GM21390 (cell line): ENCODE measurements around the gene TOP3B.

Source experiments
- ATAC-seq: cut with Tn5 transposase; IDR thresholded peaks from one replicate; pipeline ENCODE4 v1.9.1; 2021; ENCODE audit not compliant: unreplicated experiment

TOP3B gene

GRCh38 chr22:21963286-21963685 is 19.3 kb downstream of the TOP3B start:
- no peak for ATAC-seq

- ATAC-seq: no peak
These were observed 20.0 kb downstream of the TOP3B start for GRCh38 chr22:21962655-21962949.

DNA sequence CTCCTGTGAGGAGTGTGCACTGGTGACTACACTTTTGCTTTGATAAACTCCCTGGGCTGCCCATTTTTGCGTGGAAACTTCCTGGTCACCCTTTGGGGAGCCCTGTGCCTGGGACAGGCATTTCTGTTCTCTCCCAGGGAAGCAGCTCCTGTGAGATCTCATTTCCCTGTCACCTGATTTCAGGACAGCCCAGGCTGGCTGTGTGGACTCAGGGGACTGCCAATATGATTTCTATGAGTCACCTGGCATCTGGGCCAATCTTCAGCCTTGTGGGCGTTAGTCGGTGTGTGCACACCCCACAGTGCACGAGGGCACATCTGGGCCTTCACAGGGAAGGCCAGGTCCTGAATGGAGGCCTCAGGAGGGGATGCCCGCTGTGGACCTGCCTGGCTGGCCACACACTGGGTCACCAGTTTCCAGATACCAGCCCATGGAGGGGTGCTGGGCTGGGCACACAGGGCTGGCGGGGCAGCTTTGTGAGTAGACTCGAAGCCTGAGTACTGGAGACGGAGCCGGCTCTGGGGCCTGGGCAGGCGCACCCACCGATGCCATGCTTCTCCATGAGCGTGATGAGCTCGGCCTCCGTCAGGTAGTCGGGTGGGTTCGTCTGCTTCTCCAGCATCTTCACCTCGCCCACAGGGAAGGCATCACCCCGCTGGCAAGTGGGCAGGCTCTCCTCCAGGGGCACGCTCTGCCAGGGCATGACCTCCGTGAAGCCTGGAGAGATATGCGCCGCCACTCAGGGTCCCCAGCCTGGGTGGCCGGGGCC is 20.5 kb downstream of the TOP3B start:
- no peak for ATAC-seq

DNA sequence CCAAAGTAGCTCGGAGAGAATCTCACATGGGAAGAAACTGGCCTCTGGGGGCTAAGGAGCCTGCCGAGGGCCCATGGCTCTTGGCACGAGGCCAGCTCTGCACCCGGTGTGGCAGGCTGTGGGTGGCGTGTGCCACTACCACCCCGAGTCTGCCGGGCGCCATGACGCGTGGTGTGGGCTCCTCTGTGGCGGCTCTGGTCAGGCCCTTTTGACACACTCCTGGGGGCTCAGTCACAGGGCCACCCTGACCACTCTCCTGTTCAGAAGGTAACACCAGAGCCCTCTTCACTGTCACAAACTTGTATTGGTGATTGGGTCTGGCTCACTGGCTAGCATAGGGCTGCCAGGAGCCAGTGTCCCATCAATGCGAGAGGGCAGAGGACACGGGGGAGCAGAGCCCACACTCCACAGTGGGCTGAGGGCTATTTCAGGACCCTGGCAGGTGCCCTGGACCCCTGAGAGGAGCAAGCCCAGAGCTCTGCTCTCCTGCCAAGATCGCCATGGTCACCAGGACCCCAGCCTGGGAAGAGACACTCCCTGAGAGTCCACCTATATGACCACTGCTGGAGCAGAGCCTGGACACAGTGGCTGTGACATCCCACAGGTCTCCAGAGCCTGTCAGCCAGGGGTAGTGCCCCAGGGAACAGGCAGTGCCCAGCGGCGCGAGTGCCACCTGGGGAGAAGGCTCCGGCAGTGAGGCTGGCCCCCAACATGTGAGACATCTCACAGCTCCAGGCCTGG is 21.3 kb downstream of the TOP3B start:
- no peak for ATAC-seq

DNA sequence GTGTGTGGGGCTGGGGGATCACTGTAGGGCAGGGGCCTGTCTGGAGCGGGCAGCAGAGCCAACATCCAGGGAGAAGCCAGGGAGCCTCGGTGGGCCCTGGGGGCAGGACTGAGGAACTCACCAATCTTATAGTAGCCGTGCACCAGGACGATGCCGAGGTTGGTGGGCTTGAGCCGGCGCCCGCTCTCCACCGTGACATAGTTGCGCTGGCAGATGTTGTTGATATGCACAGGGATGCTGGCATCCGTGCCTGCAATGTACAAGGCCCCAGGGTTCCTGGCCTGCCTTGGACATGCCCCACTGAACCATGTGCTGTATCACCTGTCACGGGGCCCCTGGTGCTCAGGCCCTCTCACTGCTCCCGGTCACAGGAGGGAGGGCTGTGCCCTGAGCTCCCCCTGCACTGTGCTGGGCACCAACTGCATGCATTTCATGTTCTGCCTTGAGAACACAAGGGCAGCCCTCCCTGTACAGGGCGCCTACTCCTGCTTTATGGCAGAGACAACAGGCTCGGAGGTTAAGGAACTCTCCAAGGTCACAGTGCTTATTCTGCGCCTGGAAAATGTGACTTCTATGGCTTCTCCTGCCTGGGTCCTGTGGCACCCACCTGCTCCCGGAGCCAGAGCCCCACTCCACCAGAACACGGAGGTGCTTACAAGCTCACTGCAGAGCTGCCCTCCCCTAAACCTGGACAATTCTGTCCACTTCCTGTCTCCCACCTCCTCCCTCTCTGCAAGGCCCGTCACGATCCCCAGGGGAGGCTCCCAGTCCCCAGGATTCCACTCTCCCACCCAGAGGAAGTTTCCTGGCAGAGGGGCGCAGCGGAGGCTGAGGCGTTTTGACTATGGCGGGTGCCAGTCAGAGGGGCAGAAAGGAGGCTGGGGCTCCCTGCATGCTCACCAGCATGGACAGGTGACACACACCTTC is 22.1 kb downstream of the TOP3B start:
- no peak for ATAC-seq

DNA sequence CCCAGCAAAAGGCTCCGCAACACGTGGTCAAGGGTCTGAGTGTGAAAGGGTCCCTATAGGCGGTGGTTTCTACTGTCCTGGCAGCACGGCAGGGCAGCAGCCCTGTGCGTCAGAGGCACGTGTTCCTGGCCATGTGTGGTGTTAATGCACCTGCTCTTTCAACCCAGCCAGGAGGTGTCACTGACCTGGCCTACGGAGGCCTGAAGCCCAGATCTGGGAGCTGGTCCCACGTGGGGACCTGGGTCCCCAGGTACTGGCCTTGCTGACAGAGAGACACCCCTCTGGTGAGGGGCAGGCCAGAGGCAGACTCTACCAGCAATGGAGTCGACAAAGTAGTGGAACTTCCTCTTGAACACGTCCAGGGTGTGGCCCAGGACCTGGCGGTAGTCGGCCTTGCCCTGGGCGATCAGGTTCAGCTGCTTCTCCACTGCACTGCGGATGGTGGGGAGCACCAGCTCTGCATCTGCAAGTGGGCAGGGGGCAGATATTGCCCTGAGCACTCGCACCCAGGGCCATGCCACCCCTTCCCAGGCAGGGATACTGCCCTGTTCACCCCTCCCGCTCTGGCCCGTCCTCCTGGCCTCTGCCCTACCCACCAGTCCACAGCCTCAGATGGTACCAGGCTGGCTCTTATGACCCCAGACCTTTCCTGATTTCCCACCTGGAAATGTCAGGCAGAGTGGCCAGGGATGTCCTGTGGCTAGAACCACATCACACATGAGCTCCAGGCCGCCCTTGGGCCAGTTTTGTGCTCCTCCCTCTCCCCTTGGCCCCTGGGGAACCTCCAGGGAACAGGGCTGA is 23.1 kb downstream of the TOP3B start:
- ATAC-seq: no peak

- ATAC-seq: no peak
These were observed 24.0 kb downstream of the TOP3B start for GRCh38 chr22:21958360-21959273.

DNA sequence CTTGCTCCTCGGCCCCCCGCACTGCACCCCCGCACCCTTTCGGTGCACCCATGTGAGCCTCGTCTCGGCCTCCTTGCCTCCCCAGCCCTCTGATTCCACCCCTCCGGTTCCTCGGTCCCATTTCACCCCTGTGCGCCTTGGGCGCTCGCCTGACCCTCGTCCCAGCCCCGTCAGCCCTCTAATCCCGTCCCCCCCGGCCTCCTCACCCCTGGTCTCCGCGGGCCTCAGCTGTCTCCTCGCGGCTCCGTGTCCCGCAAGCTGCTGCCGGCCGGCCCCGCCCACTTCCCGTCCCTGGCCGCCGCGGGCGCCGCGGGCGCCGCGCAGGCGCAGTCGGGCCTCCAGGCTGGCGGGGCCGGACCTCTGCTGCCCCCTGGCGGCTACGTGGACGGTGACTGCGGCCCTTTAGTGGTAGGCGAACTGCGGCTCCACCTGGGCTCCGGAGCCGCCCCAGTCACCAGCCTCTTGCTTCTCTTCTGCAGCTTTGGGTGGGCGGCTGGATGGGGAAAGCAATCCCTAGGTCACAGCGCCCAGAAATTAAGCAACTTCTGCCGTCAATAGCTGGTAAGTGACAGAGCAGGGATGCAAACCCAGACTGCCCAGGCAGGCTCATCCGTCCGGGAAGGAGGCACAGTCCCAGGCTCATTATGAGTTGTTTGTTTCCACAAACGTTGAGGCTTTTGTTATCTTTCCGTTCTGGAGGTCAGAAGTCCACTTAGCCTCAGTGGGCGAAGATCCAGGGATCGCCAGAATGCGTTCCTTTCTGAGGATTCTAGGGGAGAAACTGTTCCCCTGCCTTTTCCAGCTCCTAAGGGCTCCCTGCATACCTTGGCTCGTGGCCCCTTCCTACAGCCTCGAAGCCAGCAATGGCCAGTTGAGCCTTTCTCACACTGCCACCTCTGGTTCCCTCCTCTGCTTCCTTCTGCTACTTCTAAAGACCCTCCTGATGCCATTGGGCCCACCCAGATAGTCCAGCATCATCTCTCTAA is 29.7 kb downstream of the TOP3B start, which contains the start of gene PPM1F:
TSS of gene PPM1F (minus strand) at position 263 of the 986 bp plus-strand sequence. CDS start 6,800 bp downstream, outside the sequence.
- ATAC-seq: peak; percentile 61

DNA sequence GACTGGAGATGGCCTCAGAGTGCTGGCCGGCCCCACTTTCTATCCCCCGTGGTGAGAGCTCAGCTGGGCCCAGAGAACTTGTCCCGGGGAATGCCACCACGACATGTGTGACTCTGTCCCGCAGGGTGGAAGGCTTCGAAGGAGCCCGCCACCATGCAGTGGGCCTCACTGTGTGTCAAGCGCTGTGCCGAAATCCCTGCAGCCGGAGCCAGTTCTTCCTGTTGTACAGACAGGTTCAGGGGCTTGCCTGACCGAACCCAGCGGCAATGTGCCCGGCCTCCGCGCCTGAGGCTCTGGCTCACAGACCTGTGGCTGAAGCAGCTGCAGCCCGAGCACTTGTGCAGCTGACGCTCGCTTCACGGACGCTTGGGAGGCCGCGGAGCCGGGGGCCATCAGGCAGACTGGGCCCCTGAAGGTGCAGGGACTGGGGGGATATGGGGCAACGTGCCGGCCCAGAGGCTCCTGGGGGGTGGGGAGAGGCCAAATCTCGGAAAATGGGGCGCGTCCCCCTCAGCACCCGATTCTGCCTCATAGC is 30.6 kb downstream of the TOP3B start:
- no peak for ATAC-seq

GRCh38 chr22:21951062-21951461 is 31.5 kb downstream of the TOP3B start:
- ATAC-seq: no peak

DNA sequence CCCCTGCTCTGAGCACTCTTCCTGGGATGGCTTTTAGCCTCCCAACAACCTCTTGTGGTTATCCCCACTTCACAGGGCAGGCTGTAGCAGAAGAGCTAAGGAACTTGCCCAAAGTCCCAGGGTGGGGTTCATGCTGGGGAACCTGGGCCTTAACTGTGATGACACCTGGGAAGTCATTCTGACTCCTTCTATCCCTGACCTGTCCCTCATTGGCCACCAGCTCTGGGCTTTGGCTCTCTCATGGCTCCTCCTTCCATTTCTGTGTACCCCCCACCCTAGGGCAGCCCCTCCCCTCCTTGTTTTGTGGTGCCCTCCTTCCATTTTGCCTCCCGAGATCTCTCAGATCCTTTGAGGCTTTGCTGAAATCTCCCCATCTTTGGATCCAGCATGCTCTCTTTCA is 32.6 kb downstream of the TOP3B start:
- ATAC-seq: no peak

GRCh38 chr22:21949569-21949918 is 33.0 kb downstream of the TOP3B start:
- no peak for ATAC-seq

- no peak for ATAC-seq
These were observed 33.6 kb downstream of the TOP3B start for GRCh38 chr22:21948824-21949568.

DNA sequence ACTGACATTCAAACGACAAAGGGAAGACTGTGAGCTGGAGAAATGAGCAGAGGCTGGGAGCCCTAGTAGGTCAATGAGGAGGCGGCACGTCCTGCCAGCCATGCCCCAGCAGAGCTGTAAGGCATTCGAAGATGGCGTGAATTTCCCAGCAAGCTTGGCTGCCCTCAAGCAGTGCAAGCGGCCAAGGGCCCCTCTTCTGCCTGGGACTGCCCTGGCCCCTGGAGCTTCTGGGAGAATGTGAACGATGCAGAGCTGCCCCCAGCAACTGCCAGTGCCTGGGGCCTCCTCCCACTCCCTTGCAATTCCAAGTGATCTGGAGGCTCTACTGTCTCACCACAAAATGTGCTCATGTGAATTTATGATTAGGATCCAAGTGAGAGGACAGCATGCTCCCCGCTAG is 34.2 kb downstream of the TOP3B start:
- ATAC-seq: no peak

DNA sequence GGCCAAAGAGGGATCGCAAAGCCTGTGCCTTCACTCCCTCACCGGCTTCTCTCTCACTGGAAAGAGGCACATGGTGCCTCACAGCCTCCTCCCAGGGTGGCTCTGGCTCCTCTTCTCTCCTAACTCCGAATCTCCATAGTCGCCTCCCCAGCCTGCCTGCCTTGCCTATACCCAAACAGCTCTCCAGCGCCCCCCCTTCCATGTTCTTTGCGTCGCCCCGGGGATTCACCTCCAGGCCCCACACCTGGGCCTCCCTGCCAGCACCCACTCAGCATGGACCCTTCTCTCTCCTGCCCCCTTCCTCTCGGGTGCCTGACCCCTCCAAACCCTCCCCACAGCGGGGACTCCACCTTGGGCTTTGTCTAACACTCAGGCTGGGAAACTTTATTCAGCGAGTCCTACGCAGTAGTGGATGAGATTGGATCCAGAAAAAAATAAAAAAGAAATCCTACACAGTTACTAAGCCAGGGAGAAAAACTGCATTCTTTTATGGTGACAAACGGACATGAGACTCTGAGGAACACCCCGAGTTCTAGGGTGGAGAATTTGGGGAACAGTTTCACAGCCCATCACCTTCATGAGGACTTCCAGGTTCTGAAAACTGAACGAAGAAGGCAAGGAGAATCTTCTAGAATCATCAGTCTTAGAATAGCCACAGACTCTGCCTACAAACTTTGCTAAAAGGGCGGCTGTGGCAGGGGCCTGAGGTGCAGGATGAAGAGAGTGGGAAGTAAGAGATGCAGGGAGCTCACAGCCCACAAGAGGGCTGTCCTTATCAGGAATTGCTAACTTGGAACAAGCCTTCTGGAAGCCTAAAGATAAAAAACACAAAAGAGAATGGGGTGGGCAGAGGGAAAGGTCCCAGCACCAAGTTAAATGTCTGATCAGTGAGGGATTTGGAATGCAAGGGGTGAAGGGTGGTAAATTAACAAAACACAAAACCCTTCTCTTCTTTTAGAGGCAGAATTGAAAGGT is 35.3 kb downstream of the TOP3B start:
- ATAC-seq: no peak

GRCh38 chr22:21946262-21946925 is 36.2 kb downstream of the TOP3B start:
- ATAC-seq: no peak
